HG02642 (cell line): ENCODE data around the gene TPD52L1.
A peak's percentile ranks its signal among the peaks of the same experiment; 100 is the strongest.
"Not testable (repeated sequence)": the region's sequence is repeated elsewhere in the genome, so short reads cannot be mapped to it uniquely, and the experiment has no call there.

ENCODE experiments used
- ATAC-seq: cut with Tn5 transposase; IDR thresholded peaks from one replicate; pipeline ENCODE4 v1.9.1; 2021; ENCODE audit warnings: mild to moderate bottlenecking; ENCODE audit not compliant: unreplicated experiment, poor library complexity

TPD52L1 gene

DNA sequence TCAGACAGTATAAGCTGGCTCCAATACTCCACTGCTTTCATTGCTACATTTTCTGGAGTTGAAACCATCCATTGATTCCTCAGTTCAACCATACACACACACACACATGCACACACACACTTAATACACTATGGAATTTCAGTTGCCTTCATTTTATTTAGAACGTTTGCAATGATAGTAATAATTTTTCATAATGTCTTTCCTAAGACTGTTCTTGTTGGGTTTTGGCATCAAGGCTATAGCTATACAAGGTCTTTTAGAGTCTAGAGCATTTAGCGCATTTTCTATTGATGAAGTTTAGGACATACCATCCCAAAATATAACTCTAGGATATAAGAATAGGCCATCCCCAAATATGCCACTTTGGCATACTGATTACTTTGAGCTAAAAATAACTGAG lies 15.5 kb upstream of the TPD52L1 start:
- ATAC-seq = no peak

DNA sequence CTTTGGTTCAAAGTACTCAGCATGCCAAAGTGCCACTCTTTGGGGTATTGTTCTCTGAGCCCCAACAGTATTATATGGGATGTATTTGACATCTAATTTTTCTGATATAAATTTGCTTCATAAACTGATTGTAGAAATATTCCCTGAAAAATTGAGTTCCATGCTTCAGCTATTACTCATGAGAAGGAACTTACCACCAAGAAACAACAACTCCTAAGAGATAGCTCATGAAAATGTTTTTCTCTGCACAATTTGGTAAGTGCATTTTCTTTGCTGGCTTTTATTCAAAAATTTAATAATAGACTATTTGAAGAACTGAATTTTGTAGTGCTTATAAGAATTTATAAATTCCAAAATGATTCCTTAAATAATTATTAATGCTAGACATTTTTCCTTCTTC lies 12.8 kb upstream of the TPD52L1 start:
- no peak for ATAC-seq

DNA sequence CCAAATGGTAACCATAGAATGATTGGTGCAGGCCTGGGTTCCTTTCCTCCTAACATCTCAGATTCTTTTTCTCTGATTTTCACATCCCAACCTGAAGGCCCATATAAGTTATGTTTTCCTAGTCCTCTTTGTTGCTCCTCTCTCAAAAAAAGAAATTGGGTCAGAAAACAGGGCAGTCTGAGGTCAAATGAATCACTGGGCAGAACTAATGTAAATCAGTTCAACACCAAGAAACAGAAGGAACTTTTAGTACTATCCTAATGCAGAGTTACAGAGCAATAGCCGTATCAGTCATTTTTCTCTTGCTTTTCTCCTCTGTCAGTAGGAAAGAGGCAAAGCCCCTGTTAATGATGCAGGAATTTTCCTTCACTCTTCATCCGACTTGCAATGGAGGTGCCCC lies 11.0 kb upstream of the TPD52L1 start:
- no peak for ATAC-seq

GRCh38 chr6:125144822-125145221 lies 8.8 kb upstream of the TPD52L1 start:
- no peak for ATAC-seq

GRCh38 chr6:125149256-125150144 lies 4.1 kb upstream of the TPD52L1 start:
- no peak for ATAC-seq

- no peak for ATAC-seq
Observed at GRCh38 chr6:125151700-125152099, 1.9 kb upstream of the TPD52L1 start.

GRCh38 chr6:125154118-125154760 lies 666 bp downstream of the TPD52L1 start:
- ATAC-seq = peak; percentile 2

GRCh38 chr6:125154761-125155135 lies 1.2 kb downstream of the TPD52L1 start:
- ATAC-seq = no peak

DNA sequence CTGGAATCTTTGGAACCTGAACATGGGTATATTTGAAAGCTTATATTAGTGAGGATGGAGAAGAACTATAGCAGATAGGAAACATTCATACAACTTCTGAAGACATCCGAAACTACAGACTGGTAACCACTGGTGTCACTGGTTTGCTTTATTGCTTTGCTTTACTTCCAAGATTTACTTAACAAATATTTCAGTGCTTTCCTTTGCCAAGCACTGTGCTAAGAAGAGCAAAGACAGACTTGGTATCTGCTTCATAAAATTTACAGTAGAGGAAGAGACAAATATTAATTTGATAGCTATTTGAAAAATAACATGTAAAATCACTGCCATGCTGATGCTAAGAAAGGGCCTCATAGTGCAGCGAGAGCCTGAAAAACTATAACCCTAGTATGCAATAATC lies 1.8 kb downstream of the TPD52L1 start:
- no peak for ATAC-seq

DNA sequence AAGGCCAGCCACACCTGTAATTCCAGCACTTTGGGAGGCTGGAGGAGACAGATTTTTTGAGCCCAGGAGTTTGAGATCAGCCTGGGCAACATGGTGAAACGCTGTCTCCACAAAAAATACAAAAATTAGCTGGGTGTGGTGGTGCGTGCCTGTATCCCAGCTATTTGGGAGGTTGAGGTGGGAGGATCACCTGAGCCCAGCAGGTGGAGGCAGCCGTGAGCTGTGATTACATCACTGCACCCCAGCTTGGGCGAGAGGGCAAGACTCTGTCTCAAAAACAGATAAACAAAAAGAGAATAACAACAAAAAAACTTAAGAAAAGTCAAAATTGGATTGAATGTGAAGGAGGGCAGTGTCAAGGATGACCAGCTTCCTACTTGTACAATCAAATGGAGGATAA lies 2.9 kb downstream of the TPD52L1 start:
- no peak for ATAC-seq

- no peak for ATAC-seq
Observed at GRCh38 chr6:125157280-125157679, 3.7 kb downstream of the TPD52L1 start.

DNA sequence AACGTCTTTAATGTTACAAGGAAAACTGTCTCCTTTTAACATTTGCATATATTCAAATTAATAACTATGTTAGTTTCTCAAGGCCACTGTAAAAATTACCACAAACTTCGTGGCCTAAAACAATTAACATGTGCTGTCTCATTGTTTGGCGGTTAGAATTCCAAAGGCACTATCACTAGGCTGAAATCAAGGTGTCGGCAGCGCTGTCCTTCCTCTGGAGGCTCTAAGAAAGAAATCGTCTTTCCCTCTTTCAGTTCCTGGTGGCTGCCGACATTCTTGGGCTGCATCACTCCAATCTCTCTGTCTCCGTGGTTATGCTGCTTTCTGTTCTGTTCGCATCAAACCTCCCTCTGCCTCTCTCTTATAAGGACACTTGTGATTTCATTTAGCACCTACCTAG lies 4.2 kb downstream of the TPD52L1 start:
- no peak for ATAC-seq

GRCh38 chr6:125163339-125163738 lies 9.8 kb downstream of the TPD52L1 start:
- not testable (repeated sequence) for ATAC-seq

GRCh38 chr6:125163811-125164210 lies 10.2 kb downstream of the TPD52L1 start:
- ATAC-seq = no peak

GRCh38 chr6:125164696-125165095 lies 11.1 kb downstream of the TPD52L1 start:
- ATAC-seq = no peak

DNA sequence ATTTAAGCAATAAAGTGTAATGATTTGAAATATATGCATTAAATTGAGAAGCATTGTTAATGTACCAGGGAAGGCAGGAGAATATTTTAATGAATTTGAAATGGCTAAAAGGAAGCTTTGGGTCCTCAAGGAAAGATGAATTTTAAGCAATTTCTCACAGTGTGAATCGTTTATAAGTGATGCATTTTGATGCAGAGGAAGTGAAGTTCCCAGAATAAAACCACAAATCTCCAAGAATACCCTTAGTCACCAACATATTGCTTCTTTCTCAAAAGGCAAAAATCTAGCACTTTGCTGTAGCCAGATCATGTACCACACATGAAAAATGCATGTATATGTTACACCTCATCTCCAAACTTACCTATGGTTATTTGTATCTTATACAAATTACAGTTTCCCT lies 11.7 kb downstream of the TPD52L1 start:
- ATAC-seq = no peak

GRCh38 chr6:125165776-125166175 lies 12.2 kb downstream of the TPD52L1 start:
- ATAC-seq = no peak

DNA sequence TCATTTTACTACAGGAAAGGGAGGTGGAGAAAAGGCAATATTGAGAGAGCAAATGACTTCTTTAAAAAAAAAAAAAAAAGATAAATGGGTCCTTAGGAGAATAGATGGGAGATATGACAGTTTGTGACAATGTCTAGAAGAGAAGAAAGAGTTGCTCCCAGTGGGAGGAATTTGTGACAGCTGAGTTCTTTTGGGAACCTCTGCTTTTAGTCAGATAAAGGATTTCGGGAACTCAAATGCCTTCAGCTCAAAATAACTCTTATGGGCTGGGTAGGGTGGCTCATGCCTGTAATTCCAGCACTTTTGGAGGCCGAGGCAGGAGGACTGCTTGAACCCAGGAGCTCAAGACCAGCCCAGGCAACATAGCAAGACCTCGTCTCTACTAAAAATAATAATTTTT lies 13.1 kb downstream of the TPD52L1 start:
- no peak for ATAC-seq

DNA sequence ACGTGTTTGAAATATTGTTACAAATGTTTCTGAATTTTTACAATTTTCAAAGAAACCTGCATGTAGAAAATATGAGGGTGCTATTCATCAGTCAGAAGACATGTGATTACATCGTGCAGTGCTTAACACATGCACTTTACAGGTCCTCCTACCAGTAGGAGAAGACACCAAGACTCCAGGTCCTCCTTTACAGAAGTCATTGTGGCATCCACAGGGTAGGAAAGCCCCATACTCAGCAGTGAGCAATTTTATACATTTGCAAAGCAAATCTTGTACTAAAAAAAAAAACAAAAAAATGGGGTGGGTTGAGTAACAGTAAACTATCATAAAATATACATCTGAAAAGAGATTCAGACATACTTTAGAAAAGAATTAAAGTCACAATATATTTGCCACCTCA lies 14.0 kb downstream of the TPD52L1 start:
- no peak for ATAC-seq

DNA sequence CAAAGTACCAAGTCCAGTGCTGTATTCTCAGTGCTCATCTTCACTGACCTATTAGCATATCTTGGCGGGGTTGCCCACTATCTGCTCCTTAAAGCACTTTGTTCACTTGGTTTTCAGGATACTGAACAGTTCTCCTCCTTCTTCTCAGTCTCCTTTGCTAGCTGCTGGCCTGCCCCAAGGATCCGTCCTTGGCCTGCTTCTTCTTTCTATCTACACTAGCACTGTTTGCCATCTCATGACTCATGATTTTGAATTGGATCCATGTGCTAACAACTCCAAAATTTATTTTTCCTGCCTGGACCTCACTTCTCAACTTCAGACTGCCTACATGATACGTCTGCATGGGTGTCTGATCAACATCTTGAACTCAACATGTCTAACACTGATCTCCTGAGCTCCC lies 15.5 kb downstream of the TPD52L1 start:
- no peak for ATAC-seq

GRCh38 chr6:125169522-125169921 lies 15.9 kb downstream of the TPD52L1 start:
- no peak for ATAC-seq

DNA sequence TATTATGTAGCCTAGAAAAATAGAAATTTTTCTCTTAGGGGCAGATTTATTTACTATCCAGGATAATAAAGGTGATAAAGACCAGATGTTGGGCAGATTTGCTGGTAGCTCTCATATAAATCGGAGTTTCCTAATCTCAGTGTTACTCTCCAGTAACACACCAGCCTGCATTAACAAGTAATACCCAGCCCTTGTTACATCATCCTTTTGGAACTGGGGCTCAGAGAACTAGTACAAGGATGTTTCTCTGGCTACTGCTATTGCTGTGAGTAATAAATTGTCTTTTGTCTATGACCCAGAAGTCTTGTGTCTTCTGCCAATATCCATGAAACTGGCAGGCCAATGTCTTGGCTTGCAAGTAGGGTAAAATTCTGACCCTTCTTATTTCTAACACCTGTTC lies 16.8 kb downstream of the TPD52L1 start:
- ATAC-seq = no peak
